Hypothalamus (tissue), 51 donors: ENCODE data around the gene CHSY1.

ENCODE experiments used
- DNase-seq, 51 donors: peaks; one replicate each; lab custom pipeline; 2025; lab: John Stamatoyannopoulos, UW

The CHSY1 gene

GRCh38 chr15:101158166-101159095 is 93.4 kb downstream of the CHSY1 start:
- no peak for DNase-seq

- DNase-seq = no peak
These were observed 94.1 kb downstream of the CHSY1 start for GRCh38 chr15:101157721-101158120.

GRCh38 chr15:101156509-101157159 is 95.2 kb downstream of the CHSY1 start:
- DNase-seq = no peak

DNA sequence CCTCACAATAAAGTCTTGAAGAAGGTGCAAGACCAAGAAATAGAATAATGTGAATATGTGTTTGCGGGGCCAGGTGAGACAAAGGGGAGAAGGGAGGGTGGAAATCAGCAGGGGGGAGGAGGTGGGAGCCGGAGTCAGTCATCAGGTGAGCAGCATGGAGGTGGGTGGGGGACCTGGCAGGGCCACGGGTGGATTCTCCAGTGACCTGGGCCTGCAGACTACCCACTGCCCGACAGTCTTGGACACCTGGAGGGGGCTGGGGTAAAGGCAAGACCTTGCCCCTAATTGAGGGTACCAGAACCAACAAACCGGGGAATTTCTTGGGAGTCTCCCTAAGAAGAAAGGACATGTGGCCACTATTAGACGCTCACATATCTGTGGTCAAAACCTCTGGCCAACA is 95.8 kb downstream of the CHSY1 start:
- no peak for DNase-seq

DNA sequence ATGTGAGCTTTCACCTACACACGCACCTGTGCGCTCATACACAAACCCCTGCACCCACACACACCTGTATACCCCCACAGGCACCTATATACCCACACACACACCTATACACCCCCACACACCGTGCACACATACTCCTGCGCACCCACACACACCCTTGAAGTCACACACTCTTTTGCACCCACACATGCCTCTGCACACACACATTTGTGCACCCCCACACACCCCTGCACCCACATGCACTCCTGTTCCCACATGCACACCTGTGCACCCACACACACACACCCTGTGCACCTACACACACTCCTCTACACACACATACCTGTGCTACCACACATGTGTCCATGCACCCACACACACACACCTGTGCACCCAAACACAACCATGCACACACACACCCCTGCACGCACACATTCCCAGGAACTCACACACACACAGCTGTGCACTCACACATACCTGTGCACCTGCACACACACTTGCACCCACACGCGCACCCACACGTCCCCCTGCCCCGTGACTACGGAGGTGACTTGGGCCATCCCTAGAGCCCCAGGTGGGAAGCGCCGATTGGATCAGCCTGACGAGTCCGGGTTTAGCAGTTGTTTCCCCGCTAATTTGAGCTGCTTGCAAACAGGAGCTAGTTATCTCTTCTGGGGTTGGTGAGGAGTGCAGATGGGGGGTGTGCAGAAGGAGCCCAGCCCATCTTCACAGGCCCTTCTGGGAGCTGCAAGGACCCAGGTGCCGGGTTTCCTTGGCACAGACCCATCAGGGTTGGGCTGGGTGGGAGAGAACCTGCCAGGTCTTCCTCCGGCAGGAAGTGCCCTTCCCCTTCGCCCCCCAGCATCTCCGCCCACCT is 97.8 kb downstream of the CHSY1 start:
- DNase-seq = no peak

DNA sequence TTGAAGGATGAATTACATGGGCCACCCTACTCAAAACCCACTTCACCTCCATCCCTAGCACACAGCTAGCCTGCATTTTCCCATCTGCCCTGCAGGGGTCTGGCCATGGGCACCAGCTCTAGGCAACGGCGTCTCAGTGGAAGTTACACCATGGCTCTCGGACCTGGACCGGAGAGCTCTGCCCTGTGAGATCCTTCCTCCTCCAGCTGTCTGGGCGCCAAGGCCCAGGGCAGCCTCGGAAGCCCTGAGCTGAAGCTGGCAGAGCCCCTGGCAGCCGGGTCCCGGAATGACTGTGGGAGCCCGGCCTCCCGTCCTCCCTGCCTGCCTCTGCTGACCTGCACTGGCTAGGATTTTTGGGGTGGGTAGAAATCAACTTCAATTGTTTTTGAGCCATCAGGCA is 98.9 kb downstream of the CHSY1 start:
- DNase-seq = peak in 4 of 51 donors; percentile 25 to 45 (median 28)

DNA sequence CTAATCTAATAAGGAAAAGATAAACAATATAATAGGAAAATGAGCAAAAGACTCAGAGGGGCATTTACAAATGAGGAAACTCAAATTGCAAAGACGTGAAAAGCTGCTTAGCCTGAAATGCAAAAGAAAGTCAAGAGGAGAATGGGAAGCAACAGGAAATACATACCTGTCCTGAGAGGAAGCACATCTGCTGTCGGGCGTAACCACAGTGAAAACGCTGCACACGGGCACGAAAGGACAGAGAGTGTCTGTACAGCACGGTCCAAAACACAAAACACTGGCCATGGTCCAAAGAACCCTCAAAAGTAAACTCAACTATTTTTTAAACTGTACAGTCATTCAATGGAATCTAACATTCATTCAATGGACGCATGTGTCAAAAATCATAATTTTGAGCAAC is 100.6 kb downstream of the CHSY1 start:
- no peak for DNase-seq

GRCh38 chr15:101150723-101151040 is 101.2 kb downstream of the CHSY1 start:
- DNase-seq = no peak

- DNase-seq = no peak
These were observed 101.8 kb downstream of the CHSY1 start for GRCh38 chr15:101149864-101150722.

DNA sequence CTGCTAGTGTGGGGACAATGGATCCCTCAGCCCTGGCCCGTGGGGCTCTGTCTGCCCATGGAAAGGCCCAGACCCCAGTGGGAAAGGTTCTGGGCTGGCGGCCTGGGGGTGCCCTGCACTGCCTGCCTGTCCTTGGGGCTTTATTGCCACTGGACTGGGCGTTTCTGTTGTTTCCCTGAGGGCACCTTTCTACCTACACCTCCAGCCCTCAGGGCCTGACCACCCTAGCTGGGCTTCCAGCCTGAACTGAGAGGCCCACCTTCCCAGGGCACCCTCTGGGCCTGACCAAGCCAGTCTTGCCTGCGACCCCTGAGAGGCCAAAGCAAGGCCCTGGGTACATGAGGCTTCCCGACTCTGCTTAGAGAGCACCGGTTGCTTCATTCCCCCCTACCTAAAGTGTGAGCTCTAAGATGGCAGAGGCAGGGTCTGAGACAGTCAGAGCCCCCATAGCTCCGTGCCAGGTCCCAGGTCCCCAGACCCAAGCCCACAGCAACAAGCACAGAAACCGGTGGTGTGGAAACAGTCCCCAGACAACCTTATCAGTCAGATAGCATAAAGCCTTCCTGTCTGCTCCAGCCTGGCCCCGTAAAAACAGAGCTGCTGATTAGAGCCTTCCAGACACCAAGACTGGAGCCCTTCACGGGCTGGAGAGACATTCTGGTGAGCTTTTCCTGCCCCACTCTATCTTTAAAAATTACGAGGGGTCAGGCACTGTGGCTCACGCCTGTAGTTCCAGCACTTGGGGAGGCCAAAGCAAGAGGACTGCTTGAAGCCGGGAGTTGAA is 102.8 kb downstream of the CHSY1 start:
- no peak for DNase-seq

- no peak for DNase-seq
These were observed 103.5 kb downstream of the CHSY1 start for GRCh38 chr15:101148166-101148880.

- DNase-seq = no peak
These were observed 104.7 kb downstream of the CHSY1 start for GRCh38 chr15:101147181-101147580.

- no peak for DNase-seq
These were observed 105.6 kb downstream of the CHSY1 start for GRCh38 chr15:101146118-101146702.

GRCh38 chr15:101145362-101145761 is 106.5 kb downstream of the CHSY1 start:
- DNase-seq = no peak

- no peak for DNase-seq
These were observed 108.5 kb downstream of the CHSY1 start for GRCh38 chr15:101143321-101143720.

- no peak for DNase-seq
These were observed 109.1 kb downstream of the CHSY1 start for GRCh38 chr15:101142711-101143110.

DNA sequence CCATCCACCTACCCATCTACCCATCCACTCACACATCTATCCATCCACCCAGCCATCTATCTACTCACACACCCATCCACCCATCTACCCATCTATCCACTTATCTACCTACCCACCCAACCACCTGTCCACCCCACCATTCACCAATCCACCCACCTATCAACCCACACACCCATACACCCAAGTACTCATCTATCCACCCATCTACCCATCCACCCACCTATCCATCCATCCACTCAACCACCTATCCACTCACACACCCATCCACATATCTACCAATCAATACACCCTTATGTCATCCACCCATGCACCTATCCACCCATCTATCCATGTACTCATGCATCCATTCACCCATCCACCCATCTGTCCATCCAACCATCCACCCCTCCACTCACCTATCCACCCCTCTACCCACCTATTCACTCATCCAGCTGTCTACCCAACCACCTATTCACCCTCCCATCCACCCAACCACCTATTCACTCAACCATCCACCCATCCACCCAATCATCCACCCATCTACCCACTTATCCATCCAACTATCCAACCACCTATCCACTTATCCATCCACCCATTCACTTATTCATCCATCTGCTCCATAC is 109.8 kb downstream of the CHSY1 start:
- no peak for DNase-seq

DNA sequence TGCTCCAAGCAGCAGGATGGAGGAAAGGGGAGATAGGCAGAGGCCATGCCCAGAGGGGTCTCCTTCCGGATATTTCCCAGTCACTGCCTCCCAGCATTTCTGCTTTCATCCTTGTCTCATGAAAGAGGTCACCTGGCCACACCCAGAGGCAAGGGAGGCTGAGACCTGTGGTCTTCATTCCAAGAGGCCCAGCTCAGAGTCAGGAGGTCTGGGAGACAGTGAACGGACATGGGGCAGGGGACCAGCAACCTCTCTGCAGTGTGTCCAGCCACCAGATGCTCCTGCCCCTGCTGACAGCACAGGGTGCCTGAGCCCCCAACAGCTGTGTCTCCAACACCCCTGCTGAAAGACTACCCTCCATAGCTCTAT is 111.2 kb downstream of the CHSY1 start:
- DNase-seq = no peak
